Measurements from ENCODE around the gene FOXC1.

FOXC1 gene

DNA sequence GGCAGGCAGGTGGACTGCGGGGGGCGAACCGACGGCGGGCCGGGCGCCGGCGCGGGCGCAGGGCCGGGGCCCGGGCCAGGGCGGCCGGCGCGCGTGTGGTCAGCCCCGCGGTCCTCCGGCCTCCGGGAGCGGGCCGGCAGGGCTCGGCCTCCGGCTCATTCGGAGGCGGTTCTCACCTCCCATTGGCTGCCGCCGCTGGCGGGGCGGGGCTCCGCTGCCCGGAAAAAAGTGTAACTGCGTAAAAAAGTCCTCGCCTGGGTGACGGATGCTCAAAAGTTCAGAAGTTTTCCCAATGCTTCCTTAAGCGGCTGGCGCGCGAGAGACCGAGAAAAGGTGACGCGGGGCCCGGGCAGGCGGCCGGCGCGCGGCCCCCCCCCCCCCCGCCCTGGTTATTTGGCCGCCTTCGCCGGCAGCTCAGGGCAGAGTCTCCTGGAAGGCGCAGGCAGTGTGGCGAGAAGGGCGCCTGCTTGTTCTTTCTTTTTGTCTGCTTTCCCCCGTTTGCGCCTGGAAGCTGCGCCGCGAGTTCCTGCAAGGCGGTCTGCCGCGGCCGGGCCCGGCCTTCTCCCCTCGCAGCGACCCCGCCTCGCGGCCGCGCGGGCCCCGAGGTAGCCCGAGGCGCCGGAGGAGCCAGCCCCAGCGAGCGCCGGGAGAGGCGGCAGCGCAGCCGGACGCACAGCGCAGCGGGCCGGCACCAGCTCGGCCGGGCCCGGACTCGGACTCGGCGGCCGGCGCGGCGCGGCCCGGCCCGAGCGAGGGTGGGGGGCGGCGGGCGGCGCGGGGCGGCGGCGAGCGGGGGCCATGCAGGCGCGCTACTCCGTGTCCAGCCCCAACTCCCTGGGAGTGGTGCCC, at the start of gene FOXC1:
TSS of gene FOXC1 (plus strand) at position 268 of the 849 bp plus-strand sequence. CDS start at position 799, 531 bp downstream.
- peak; percentile 18 for DNase-seq (ENCODE audit: low read depth)

DNA sequence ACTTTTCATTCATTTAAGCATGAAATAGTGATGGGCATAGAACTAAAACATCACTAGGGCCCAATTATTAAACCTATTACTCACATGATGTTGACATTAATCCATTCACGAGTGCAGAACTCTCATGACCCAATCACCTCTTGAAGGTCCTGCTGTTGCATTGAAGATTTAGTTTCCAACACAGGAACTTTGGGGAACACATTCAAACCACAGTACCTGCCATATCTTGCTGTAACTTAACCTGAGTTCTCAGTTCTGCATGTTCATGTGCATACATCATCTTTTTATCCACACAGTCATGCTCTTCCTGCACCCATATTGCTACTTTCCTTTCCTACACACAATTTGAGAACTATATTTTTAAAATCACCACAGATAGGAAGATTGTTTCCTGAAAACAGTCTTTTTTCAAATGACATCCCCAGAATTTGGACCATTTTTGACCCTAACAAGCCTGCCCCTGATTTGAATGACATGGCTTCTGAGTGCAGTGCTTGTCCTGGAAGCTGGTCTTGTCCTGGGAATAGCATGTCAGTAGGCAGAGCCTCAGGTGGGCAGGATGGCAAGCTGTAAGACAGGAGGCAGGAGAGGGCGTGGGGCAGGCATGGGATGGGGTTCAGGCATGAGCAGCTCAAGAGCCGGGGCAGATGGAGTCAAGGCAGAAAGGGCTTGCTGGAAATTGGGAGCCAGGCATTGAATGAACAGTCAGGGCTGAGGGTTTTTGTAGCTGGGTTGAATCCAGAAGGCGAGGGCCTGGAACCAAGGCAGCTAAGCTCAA, 49.2 kb upstream of the FOXC1 start:
- DNase-seq (ENCODE audit: low read depth) = no peak

DNA sequence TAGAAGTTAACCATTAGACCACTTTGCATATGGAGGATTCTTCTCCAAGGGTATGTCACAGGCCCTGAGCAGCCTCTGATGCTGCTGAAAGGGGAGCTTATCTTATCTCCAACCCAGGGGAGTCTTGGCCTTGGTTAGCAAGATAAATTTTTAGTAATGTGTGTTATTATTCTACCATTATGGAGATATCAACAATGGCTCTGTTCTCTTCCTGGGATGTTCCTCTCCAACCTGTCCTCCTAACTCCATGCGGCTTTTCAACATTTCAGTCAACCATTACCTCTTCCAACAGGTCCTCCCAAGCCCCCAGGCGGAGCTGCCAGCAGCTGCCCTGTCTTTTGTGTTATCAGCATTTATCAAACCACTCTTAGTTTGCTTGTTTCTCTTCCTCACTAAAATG, 48.4 kb upstream of the FOXC1 start:
- no peak for DNase-seq (ENCODE audit: low read depth)

DNA sequence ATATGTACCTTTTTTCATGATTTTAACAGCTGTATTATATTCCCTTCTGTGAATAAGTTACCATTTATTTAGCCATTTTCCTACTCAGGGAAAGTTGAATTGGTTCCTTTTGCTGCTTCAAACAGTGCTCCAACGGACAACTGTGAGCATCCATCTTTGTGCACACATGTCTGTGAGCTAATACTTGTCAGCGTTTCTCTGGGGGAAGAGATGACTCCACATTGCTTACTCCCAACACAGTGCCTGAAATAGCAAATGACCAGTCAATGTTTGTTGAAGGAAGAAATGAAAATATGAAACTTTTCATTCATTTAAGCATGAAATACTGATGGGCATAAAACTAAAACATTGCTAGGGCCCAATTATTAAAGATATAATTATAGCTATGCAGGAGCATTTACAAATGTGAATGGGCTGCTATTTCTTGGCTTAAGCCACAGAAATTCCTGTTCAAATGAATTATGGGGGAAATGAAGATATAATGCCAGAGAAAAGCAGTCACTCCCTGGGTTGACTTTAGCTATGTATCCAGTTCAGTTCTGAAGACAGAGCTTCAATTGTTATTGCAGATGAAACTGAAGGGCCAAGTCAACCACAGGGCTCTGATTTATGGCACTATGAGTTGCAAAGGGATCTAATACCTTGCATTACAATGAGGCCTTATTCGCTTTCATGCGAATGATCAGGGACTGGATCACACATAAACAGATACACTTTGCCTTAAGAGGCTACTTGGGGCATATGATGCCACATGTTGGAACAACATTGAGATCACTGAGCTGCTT, 47.4 kb upstream of the FOXC1 start:
- DNase-seq (ENCODE audit: low read depth) = no peak

DNA sequence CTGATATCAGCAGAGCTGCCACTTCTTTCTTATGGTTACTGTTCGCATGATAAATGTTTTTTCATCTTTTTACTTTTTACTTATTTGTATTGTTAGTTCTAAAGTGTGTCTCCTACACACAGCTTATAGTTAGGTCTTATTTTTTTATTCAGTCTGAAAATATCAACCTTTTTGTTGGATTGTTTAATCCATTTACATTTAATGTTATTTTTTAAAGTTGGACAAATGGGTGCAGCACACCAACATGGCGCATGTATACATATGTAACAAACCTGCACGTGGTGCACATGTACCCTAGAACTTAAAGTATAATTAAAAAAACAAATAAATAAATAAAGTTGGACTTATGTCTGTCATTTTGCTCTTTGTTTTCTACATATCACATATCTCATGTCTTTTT, 40.3 kb upstream of the FOXC1 start:
- no peak for DNase-seq (ENCODE audit: low read depth)

DNA sequence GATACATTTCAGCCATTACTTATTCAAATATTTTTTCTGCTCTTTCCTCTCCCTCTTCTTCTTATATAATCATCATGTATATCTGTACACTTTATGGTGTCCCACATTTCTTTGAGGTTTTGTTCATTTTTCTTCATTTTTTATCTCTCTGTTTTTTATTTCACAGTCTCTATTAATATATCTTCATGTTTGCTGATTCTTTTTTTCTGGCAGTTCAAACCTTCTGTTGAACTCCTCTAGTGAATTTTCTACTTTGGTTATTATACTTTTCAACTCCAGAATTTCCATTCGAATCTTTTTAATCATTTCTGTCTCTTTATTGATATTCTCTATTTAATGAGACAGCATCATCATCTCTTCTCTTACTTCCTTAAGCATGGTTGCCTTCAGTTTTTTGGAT, 38.9 kb upstream of the FOXC1 start:
- no peak for DNase-seq (ENCODE audit: low read depth)

- no peak for DNase-seq (ENCODE audit: low read depth)
Measured at GRCh38 chr6:1572892-1573291, 36.8 kb upstream of the FOXC1 start.

GRCh38 chr6:1574083-1574761, 35.5 kb upstream of the FOXC1 start:
- no peak for DNase-seq (ENCODE audit: low read depth)

- no peak for DNase-seq (ENCODE audit: low read depth)
Measured at GRCh38 chr6:1574890-1575209, 34.9 kb upstream of the FOXC1 start.

GRCh38 chr6:1575210-1576041, 34.3 kb upstream of the FOXC1 start:
- no peak for DNase-seq (ENCODE audit: low read depth)

- no peak for DNase-seq (ENCODE audit: low read depth)
Measured at GRCh38 chr6:1576166-1576565, 33.5 kb upstream of the FOXC1 start.

DNA sequence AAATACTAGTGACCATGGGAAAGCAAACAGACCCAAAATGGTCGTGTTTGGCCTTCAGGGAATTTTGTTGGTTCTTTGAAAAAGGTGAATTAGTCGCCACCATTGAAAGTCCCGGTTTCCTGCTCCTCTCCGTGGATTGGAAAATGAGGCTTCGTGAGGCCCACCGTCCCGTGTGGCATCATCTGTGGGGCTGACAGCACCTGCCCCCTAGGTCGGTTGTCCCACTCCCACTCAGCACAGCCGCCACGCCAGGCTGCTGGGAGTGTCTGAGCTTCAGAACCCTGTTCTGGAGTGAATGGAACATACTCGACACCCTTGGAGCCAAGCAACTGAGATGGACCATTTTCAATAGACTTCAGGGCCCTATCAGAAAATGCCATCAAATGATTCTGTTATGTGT, 33.0 kb upstream of the FOXC1 start:
- no peak for DNase-seq (ENCODE audit: low read depth)

DNA sequence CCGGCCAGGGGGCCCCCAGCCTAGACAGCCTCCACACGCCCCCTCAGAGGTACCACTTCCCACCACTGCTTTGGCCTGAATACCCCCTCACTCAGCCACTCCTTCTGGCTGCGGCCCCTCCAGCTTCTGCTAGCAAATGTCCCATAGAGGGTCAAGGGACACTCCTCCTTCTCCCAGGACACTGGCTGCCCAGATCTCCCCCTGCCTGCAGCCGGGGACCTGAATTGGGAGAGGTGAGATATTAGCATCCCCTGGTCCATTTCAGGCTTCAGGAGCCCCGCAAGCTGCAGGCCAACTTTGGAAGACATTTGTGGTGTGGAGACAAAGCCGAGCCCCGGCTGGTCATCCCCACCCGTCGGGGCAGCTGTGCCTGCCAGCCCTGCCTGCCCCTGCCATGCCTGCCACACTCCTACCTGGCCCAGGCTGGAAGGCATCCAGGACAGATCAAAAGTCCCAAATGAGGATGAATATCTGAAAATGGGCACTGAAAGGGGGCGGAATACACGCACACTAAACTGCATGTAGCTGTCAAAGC, 32.5 kb upstream of the FOXC1 start:
- no peak for DNase-seq (ENCODE audit: low read depth)

GRCh38 chr6:1577896-1578745, 31.6 kb upstream of the FOXC1 start:
- no peak for DNase-seq (ENCODE audit: low read depth)

GRCh38 chr6:1579096-1579495, 30.6 kb upstream of the FOXC1 start:
- no peak for DNase-seq (ENCODE audit: low read depth)

GRCh38 chr6:1580109-1580508, 29.6 kb upstream of the FOXC1 start:
- DNase-seq (ENCODE audit: low read depth) = no peak

DNA sequence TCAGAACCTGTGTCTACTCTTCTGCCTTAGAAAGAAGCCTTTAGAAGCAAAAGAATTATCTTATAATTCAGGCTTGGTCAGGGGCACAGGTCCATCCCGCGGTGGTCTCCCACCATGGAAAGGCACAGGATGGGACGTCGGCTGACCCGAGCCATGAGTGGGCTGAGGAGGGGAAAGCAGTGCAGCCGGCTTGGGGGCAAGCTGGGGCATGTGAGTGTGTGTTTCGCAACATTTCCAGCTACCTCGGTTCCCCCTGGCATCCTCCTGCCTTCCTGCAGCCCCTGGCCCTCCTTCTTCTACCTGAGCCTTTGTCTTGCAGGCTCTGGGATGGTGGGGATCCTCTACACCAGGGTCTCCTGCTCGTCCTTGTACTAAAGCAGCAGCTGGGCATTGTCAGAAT, 29.1 kb upstream of the FOXC1 start:
- no peak for DNase-seq (ENCODE audit: low read depth)

DNA sequence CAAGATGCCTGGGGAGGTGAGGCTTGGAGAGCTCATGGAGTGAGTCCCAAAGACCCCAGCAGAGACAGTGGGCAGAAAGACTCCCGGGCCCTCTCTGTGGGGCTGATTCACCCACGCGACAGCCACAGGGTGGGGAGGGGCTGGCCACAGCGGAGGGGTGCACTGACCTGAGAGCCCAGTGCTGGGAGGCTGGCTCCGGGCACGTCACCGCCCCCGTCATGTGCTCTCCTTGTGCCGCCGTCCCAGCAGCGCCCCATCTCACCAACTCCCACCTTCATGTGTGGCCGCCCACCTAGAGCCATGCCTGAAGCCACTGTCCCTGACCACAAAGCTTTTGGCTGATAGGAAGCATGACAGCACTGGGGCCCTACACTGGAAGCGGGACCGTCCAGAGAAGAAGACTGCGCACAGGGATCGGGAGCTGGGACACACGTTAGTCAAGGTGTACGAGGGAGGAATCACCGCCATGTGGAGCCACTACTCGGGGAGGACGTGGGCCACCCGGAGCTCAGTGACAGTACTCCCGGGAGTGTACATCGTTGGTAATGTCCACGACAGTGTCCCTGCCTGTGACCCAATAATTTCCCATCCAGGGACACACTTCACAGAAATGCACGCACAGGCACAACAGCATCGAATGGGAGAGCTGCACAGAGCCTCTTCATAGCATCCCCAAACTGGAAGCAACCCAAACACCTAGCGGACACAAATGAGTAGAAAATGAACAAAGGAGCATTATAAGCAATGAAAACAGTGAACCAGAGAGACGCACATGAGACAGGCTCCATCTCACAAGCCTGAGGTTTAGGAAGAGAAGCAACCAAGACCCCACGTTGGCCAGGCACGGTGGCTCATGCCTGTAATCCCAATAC, 28.4 kb upstream of the FOXC1 start:
- DNase-seq (ENCODE audit: low read depth) = no peak

DNA sequence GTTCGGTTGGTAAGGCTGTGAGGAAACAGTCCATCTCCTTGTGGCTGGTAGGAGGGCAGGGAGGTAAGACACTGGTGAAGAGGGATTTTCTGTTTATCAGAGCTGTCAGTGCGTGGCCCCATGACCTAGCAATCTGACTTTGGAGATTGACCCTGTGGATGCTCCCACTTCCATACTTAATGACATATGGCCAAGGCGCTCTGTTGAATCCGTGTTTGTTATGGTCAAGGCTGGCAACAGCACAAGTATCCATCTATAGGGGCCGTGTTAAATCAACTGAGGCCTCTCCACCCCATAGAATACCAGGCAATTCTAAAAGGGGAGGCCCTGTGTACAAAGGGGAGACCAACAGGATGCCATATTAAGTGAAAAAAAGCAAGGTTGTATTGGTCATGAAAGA, 25.6 kb upstream of the FOXC1 start:
- no peak for DNase-seq (ENCODE audit: low read depth)
